CD4-positive, alpha-beta T cell treated with Interleukin-21 for 1 hour (primary cell): ENCODE data around the gene MIPEP.

ENCODE experiments used
- DNase-seq: peaks from one replicate; pipeline ENCODE4 v3.0.0-alpha.2; 2020

The MIPEP gene

DNA sequence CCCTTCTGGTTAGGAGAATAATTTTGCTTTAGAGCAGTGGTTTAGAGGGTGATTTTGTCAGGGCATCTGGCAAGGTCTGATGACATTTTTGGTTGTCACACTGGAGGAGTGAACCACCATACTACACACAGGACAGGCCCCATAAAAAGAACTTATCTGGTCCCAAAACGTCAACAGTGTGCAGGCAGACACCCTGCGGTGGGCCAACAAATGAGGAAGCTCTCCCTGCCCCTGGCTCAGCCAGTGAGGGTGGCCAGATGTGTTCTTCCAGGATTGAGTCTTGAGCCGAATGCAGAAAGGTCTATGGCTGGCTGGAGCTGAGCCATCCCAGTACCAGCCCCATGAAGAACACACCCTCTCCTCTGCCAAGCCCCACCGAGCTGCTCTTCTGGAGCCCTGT, 149.2 kb downstream of the MIPEP start:
- no peak for DNase-seq

DNA sequence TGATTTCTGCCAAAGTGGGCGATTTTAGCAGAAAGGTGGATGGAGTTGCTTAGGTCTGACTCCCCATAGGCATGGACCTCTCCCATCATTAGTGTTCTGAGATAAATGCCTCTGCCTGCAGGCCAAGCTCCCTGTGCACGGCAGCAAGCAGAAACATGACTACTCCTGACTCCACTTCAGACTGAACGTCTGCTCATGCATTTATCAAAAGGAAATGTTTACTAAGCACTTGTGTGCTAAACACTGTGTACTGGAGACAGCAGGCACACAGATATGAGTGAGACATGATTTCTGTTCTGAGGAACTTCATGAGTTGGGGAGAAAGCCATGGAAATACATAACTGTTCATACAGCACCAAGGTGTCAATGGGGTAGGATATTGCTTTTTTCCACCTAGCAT, 149.6 kb downstream of the MIPEP start:
- DNase-seq: no peak

DNA sequence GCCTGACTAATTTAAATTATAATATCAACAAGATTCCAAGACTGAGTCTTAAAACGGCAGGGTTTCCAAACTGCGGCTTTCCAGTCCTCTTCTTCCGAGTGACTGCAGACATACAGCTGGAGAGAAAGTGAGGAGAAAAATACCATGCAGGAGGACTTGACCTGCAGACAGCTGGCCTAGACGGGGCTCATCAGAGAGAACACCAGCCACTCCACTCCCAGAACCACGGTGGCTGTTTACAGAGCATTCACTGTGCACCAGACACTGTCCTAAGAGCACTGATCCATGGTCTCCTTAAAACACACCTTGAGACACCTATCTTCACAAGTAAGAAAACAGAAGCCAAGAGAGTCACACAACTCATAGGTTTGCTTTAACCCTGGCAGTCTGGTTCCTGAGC, 152.7 kb downstream of the MIPEP start:
- no peak for DNase-seq

DNA sequence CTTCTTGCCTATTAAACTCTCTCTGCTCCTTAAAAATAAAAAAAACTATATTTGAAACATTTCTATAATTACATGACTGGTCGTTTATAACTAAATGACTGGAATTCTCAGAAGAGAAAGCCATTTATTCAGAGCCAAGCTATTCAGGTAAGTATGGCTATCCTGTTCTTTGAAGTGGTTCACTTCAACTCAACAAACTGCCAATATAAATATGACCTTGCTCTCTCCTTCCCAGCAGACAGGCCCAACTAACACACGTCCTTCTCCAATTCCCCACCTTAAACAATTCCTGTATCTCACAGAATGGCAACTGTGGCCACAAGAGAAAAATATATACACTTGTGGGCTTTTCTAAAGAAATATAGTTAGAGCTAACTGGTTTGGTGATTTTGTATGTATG, 153.9 kb downstream of the MIPEP start:
- DNase-seq: no peak

DNA sequence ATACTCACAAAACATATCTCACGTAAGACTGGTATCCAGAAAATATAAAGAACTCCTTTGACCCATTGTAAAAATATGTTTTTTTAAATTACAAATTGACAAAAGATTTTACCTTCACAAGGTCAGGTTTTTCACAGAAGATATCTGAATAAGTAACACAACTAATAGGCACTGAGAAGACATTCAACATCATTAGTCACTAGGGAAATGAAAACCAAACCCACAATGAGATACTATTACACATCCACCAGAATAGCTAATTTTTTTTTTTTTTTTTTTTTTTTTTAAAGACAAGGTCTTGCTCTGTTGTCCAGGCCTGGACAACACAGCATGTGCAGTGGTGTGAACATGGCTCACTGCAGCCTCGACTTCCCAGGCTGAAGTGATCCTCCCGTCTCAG, 157.5 kb downstream of the MIPEP start:
- DNase-seq: no peak

DNA sequence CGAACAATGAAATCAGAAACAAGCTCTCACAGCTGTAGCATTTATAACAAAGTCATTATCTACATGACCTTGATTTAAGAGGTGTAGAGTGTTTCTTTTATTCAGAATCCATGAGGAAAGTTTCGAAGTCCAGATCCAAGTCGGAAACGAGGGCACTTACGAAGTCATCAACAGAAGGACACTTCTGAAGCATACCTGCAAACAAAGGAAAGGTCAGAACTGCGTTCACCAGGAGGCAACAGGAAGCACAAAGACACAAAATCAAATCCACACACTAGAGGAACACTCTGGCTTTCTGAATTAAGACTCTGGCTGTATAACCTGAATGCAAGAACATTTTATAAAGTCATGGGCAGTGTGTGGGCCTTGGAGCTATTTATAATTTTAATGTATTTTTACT, 158.9 kb downstream of the MIPEP start:
- no peak for DNase-seq

DNA sequence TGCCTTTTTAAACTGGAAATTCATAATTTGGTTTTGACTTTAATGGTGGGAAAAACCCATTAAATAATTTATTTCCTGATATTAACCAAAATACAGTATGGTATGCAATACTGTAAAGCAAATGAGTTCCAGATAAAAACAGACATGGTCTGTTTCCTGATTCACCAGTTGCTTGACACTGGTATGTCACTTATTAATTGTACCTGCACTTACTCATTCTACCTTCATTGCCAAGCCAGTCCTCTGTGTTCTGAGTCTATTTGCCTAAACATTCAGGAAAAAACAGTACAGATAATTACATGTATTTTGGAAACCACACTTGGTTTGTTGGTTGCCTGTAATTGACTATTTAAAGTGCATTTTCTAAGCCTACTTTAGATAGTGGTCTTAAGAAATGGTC, 159.7 kb downstream of the MIPEP start:
- DNase-seq: no peak

DNA sequence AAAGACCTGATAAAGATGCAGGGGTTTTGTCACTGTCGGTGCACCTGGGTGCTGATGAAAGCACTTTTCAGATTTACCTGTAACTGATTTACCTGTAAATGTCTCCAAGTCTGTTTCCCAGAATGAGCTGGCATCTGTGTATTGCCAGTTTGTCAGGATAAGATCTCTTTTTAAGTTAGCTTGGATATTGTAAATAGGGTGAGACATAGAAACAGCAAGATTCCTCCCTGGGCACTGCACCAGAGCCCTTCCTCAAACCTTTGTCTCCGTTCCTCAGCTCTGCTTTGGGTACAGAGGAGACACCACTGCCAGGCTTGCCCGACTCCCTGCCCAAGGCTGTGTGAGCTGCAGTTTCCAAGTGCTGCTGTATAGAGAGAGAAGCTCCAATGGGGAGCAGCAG, 160.4 kb downstream of the MIPEP start:
- DNase-seq: no peak

DNA sequence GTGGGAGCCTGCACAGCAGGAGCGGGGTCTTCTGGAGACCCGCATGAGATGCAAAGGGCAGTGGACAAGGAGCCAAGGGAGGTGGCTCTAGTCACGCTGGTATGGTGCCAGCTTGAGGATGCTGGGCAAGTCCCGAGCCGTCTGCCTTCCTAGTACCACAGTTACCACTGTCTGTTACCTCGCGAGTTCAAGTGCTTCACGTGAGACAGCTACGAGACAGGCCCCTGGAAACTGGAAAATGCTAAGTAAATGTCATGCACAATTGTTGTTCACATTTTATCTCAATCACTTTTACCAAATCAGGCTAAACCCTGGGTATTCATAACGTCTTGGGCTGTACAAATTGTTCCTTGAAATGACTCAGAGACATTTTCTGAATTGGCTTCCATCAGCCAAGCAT, 163.3 kb downstream of the MIPEP start:
- DNase-seq: no peak

DNA sequence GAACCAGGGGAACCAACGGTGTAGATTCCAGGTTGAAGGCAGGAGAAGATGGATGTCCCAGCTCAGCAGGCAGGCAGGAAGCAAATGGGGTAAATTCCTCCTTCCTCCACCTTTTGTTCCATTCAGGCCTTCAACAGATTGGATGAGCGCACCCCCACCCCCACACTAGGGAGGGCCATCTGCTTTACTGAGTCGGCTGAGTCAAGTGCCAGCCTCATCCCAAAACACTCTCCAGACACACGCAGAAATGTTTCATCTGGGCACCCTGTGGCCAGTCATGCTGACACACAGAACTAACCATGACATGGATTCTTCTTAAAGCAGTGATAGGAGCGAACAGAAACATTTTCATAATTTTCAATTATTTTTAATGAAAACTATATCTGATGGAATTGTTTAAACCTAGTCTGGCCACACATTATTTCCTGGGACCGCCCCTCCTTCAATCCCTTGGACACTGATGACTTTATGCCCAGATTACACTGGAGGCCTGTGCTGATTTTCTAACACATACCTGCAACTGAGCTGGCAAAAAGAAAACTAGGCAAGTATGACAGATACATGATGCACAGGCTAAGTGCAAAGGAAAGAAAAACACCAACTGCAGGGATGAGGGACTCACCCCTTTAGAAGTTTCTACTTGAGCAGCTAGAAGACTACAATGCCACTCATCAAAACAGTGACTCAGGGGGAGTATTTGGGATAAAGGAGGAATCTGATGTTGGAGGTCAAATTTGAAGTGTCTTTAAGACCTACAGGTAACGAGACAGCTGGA, 164.8 kb downstream of the MIPEP start:
- DNase-seq: no peak

DNA sequence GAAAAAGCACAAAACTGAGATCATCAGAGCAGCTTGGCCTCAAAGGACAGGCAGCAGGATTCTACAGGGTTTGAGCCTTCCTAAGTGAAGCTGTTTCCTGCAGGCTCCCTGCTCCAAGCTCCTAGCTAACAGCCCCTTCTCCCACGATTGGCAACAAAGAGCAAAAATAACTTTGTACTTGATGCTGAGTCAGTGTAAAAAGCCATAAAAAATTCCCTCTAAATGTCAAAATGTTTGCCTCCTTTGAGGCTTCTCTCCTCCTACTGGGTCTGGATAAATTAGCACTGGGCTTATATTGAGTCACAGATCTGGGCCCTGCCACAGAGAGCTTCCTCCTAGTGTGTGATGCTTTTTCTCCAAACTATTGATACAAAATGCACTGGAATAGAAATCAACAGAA, 165.7 kb downstream of the MIPEP start:
- DNase-seq: no peak

DNA sequence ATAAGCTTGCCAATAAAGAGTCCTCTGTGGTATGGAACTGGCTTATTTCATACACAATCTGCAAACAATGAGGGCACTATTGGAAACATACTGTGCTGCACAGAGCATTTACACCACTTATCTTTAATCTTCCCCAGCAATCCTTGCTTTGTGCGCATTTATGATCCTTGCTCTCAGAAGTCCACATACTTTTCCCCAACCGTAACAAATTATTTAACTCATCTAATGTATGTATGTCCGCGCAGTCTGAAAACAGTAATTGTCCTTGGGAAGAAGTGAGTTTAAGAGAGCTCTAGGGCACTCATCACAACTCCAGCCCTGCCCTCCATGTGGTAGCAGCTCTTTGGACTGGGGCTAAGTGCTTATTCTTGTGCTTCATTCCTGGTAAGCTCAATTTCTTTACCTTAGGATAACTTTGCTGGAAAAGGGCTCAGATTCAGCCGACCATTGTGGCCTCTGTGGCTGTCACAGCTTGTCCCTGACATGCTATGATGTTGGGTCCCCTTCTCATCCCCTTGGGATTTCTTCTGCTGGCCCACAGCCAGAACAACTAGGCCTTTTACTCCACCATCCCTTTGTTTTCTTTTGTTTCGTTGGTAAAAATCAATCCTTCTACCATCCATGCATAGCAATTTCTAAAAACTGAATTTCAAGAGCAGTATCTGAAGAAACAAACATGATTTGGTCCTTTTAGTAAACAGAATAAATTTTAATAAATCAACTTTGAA, 166.3 kb downstream of the MIPEP start:
- DNase-seq: no peak

DNA sequence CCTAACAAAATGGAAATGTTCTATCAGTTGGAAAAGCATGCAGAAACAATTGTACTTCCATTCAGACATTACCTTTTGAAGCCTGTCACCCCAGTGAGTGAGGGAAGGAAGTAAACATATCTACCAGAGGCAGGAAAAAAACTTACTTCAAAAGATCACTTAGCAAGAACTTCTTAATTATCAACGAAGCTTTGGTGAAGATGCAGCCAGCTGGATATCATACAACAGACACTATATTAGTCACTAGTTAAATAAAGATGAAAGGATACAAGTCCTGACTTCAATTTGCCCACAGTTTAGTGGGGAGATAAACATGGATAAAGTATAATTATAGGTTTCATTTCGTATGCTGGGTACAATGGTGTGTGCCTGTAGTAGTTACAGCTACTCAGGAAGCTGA, 170.2 kb downstream of the MIPEP start:
- DNase-seq: no peak

DNA sequence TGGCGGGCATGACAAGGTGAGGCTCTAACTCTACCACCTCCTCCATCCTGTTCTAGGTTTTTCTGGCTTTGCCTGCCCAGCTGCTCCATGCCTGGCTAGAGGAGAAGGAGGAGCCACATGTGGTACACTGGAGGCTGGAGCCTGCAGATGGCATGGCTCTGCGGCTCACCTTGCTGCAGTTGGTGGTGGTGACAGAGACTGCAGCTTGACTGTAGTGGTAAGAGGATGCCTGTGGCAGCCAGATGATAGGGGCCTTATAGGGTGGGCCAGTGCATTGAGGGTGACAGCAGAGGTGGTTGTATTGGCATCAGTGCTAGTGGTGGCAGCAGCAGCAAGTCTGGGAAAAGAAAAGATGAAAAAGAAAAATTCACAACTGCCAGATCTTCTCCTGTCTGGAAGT, 172.8 kb downstream of the MIPEP start:
- DNase-seq: no peak

DNA sequence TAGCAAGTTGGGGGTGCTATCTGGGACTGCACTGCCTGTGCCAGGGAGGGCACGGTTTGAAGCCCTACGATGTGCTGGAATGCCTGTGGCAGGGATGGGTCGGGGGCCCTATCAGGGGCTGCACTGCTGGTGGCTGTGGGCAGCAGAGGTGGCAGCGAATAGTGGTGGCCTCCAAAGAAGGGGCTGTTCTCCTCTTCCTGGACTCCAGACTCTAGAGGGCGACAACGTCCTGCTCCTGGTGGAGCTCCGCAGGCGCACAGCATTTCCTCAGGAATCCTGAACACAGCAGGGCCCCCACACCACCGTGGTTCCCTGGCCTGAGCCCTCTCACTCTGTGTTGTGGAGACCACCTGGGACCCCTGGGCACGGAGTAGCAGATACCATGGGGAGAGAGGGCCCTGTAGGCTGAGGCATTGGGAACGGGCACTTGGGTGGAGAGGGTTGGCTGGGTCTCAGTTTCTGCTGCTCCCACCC, 173.4 kb downstream of the MIPEP start:
- DNase-seq: no peak

DNA sequence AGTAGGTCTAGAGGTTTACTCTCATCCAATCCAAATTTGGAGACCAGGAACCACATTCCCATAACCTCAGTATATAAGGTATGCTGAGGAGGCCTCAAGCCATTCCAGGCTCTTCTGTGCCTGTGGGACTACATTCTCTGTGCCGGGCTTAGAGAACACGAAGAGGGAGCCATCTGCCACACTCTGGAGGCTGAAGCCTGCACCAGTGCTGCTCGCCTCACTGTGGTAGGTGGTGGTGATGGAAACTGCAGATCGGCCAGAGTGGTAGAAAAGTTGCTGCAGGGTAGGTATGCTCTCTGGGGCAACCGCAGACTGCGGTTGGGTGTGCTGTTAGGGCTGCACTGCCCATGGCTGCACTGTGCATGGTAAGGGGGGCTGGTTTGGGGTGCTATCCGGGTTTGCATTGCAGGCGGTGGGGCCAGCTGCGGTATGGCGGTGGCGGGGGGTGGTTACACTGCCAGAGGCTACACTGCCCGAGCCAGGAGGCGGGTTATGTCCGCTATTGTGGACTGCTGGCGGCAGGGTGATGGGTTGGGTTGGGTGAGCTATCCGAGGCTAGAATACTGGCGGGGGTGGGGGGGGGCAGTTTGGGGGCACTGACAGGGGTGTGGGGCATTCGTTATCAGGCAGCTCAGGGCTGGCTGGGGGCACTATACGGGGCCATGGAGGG, 174.0 kb downstream of the MIPEP start:
- DNase-seq: no peak

DNA sequence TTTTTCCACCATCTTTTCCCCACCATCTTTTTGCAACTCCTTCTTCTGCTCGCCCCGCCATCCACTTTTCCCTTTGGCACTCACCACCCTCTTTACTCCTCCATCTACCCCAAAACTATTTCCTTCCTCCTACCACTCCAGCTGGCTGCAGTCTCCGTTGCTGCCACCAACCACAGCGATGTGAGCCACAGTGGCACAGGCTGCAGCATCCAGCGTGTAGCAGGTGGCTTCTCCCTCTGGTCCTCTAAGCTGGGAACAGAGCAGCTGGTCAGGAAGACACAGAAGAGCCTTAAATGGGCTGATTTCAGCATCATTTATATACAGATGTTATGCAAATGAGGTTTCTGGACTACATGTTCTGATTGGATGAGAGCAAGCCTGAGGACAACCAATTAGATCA, 174.5 kb downstream of the MIPEP start:
- DNase-seq: no peak

DNA sequence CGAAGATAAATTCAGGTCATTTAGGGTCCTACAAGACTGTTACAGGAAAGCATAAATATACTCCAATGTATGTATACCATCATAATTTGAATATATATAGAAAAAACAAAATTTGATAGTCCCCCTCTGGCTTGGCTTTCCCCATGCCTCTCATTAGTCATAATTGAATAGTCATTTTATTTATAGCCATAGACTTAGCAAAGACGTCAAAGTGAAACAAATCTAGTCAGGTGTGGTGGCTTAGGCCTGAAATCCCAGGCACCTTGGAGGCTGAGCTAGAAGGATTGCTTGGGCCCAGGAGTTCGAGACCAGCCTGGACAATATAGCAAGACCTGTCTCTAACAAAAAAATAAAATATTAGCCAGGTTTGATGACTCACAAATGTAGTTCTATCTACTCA, 177.8 kb downstream of the MIPEP start:
- no peak for DNase-seq

DNA sequence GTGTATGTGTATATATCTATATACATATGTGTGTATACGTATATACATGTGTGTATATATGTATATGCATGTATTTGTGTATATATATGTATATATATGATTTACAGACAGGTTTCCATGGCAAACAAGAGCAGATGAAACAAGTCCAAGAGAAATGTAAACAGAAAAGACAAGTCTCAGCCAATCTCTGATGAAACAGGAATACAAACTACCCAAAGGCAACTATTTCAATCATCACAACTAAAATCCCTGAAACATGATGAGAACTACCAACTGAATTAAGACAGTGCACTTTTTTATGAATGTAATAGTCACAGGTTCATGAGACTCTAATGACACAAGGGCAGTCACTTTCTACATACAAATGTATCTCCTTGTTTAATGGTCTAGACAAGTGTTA, 178.8 kb downstream of the MIPEP start:
- no peak for DNase-seq

DNA sequence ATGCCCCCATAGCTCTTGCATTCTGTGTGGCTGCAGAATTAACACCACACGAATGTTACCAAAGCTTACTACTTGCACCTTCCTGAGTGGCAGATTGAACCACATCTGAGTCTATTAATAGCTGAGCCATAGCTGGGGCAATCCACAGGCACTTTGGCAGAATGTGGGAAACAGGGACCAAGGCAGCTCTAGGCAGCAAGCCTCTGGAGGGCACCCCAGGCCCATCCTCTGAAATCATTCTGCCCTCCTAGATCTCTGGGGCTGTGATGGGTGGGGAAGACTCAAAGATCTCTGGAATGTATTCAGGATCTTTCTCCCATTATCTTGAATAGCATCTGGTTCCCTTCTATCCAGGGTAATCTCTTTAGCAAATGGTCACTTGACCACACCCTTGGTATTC, 179.7 kb downstream of the MIPEP start:
- no peak for DNase-seq

DNA sequence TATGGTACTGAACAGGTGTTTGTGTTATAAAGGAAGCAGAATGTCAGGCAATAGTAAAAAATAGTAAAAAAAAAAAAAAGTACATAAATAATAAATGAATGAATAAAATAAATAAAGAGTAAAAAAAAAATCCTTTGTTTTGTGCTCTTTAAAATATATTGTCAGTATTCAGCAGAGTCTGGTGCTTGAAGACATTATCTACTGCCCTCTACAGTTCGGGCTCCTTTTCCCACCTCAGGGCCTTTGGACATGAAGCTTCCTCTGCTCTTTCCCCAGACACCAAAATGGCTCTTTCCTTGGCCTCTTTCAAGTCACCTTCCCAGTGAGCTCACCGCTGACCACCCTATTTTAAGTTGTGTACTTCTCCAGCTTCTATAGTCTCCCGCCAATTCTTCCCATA, 181.5 kb downstream of the MIPEP start:
- no peak for DNase-seq

DNA sequence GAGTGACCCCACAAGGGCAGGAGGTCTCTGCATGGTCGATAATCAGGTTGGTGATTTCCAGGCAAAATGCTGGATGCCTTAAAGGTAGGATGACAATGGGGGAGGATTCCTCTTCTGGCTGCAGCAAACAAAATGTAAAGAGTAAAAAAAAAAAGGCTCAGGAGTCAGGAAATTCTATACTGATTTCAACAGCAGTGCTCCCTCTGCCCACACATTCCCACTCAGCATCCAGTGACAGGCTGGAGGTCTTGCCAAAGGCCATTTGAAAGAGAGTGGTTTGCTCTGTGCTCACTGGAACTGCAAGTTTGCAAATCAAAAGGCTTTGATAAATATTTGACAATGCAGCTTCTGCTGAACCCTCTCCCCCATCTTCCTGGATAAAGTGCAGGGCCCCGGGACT, 183.6 kb downstream of the MIPEP start:
- no peak for DNase-seq

DNA sequence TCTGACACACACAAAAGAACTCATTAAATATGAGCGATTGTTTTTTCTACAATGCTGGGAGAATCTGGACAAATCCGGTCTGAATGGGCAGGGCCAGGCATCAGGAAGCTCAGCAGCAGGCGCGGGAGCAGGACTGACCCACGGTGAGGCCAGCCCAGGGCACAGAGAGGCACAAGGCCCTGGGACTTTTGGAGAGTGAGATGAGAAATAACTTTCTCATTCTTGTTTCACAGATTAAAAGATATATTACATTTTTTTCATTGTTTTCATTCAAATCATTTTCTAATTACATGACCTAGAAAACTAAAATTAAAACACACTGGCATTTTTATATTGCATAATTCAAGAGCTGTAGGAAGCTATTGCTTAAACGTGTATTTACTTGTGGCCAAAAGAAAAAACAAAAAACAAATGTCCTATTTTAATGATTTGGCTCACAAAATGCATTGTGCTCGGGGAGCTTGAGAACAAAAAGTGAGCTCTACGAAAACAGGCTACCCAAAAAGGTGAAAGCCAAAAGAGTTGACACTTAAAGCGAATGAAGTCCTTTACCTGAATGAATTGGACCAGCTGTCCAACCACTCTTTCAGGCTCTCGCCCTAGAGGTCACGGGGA, 185.8 kb downstream of the MIPEP start:
- no peak for DNase-seq

DNA sequence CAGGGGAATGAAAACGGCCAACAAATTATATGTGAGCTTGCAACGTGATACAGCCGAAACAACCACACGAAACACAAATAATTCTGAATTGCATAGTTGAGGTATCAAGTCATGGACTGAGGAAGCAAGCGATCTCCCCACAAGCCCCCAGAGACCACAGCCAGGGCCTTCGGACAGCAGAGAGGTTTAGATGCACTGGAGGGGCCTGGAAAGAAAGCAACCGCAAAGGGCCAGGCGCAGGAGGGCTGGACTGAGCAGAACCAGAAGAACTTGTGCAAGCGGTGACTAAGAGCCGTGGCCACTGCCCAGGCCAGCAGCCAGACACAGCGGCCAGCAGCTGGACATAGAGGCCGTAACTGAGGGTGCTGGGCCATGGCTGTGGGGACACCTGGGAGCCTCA, 187.6 kb downstream of the MIPEP start:
- DNase-seq: no peak
